ENCODE results near the gene PLPP3. TPM values are rescaled to one million over a fixed set of nuclear protein-coding genes. Genes with fewer than 3 reads are reported as not detected.

The PLPP3 gene
- total RNA-seq, 4 donors from 2014 or later: 16.5 to 116 (median 33.5) TPM

DNA sequence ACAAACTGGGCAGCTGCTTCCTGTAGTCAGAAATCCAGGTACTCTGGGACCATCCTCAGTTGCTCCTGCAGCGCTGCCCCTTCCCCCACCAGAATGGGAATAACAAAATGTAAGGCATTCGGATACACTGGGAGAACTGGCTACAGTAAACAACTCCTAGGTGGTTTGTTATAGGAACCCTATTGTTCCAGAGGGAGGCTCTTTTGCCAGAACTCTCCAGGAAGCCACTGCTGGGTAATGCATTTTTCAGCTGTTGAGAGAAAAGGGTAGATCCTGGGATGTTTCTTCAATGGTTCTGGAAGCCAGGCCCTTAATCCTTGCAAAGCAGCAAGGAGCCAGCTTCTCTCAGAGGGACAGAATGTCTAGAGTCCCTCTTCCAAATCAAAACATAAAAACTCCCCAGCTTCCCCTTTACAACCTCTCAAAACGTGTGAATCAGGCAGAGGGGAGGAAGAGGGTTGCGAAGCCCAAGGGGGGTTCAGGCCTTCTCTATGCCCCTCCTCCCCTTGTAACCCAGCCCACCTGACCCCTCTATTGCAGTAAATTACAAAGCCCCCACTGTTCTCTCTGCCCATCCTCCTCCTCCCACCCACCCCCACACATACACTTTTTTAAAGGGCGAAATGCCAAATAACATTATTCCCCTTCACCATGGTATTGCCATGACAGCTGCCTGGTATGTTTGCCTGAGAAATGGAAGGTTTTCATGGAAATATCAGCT, 29.1 kb downstream of the PLPP3 start:
- Histone ChIP-seq H3K27me3 (no peaks in the 10 kb centered on the region), H3K27ac (peak overlapping the region in 1 of 4 donors; percentile 23), H3K9me3 (no peaks in the 10 kb centered on the region), H3K4me1 (peaks cover 21 to 88% (median 37%) of the 10 kb centered on the region in 3 donors), H3K36me3 (no peaks in the 10 kb centered on the region), H3K4me3 (no peak overlapping the region)
- intact Hi-C loops (cut with DNase I): loop anchor here (10.0 kb wide), 1 partner anchor 135 kb away; no protein-coding TSS in a partner anchor
- TF ChIP-seq POLR2A (IDR thresholded peaks at IDR 0.05): no peak
- no peak for TF ChIP-seq CTCF (IDR thresholded peaks at IDR 0.05)
- 79 to 86% methylated on average over 5 of the region's 5 CpGs for WGBS, 2 donors
- DNase-seq: no peak

- Histone ChIP-seq H3K4me3 (no peak overlapping the region), H3K36me3 (no peaks in the 10 kb centered on the region), H3K27ac (peak overlapping the region in 2 of 4 donors; percentile 9 to 63), H3K27me3 (no peaks in the 10 kb centered on the region), H3K9me3 (no peaks in the 10 kb centered on the region), H3K4me1 (peaks cover 24 to 100% (median 48%) of the 10 kb centered on the region in 3 donors)
- intact Hi-C loops (cut with DNase I): no loop called here
- TF ChIP-seq POLR2A (IDR thresholded peaks at IDR 0.05): no peak
- no peak for TF ChIP-seq CTCF (IDR thresholded peaks at IDR 0.05)
- DNase-seq: no peak
Observed at GRCh38 chr1:56548571-56548970, 30.8 kb downstream of the PLPP3 start.

- DNase-seq: no peak
- intact Hi-C loops (cut with DNase I): no loop called here
- peaks cover 26 to 100% (median 50%) of the 10 kb centered on the region in 3 donors for H3K4me1 ChIP-seq
- no peak overlapping the region for H3K4me3 ChIP-seq
- no peaks in the 10 kb centered on the region for H3K36me3 ChIP-seq
- peak overlapping the region in 2 of 4 donors; percentile 57 to 63 for H3K27ac ChIP-seq
- 15 to 21% methylated on average over 2 of the region's 2 CpGs for WGBS, 2 donors
- TF ChIP-seq CTCF (IDR thresholded peaks at IDR 0.05) (no peak), POLR2A (IDR thresholded peaks at IDR 0.05) (no peak)
- H3K27me3 ChIP-seq: no peaks in the 10 kb centered on the region
- no peaks in the 10 kb centered on the region for H3K9me3 ChIP-seq
Observed at GRCh38 chr1:56547977-56548376, 31.4 kb downstream of the PLPP3 start.

- Histone ChIP-seq H3K27me3 (no peaks in the 10 kb centered on the region), H3K27ac (peak overlapping the region in 3 of 4 donors; percentile 41 to 63 (median 57)), H3K4me1 (peaks cover 26 to 99% (median 53%) of the 10 kb centered on the region in 3 donors), H3K36me3 (no peaks in the 10 kb centered on the region), H3K9me3 (no peaks in the 10 kb centered on the region), H3K4me3 (no peak overlapping the region)
- no peak for DNase-seq
- intact Hi-C loops (cut with DNase I): no loop called here
- WGBS, 2 donors: 75 to 82% methylated on average over 1 of the region's 1 CpG
- TF ChIP-seq POLR2A (IDR thresholded peaks at IDR 0.05) (no peak), CTCF (IDR thresholded peaks at IDR 0.05) (no peak)
Observed at GRCh38 chr1:56547473-56547872, 31.9 kb downstream of the PLPP3 start.

GRCh38 chr1:56545711-56546110, 33.7 kb downstream of the PLPP3 start:
- Histone ChIP-seq H3K4me3 (no peak overlapping the region), H3K27ac (no peak overlapping the region), H3K27me3 (no peaks in the 10 kb centered on the region), H3K4me1 (peaks cover 33 to 99% (median 58%) of the 10 kb centered on the region in 3 donors), H3K36me3 (no peaks in the 10 kb centered on the region), H3K9me3 (no peaks in the 10 kb centered on the region)
- WGBS, 2 donors: 75 to 82% methylated on average over 8 of the region's 8 CpGs
- intact Hi-C loops (cut with DNase I): no loop called here
- TF ChIP-seq CTCF (IDR thresholded peaks at IDR 0.05) (no peak), POLR2A (IDR thresholded peaks at IDR 0.05) (no peak)
- no peak for DNase-seq

Measured in esophagus squamous epithelium (tissue), 5 donors.